HCT116 (cell line): ENCODE data around the gene UBL5. TPM values are rescaled to one million over a fixed set of nuclear protein-coding genes. Genes with fewer than 3 reads are reported as not detected.

Experiments
- ATAC-seq: fragments of 200-7000 bp; cut with Tn5 transposase; 2 replicates; pipeline ENCODE4 v1.9.1; 2020; ENCODE audit warnings: mild to moderate bottlenecking, moderate library complexity
- Bru-seq: library from RNA; stranded (reverse); fragments of 400-500 nt; gene quantifications from one replicate; lab custom pipeline; 2021; lab: Mats Ljungman, UMichigan
- BruChase-seq, 2 experiments: library from RNA; stranded (reverse); fragments of 400-500 nt; gene quantifications; one replicate each; lab custom pipeline; 2021; lab: Mats Ljungman, UMichigan
- BruUV-seq: library from RNA; stranded (reverse); fragments of 400-500 nt; replicated peaks from 2 replicates; lab custom pipeline; 2021; lab: Mats Ljungman, UMichigan
- CTCF ChIA-PET: fragments of 300-600 bp; sonication (Branson Sonifier 250); formaldehyde crosslinking; loops from one replicate; lab custom pipeline; 2021; ENCODE audit warnings: antibody characterized with exemption; lab: Charles Lee
- POLR2A ChIA-PET: fragments of 300-600, 350-600 bp; sonication (Branson Sonifier 250); formaldehyde crosslinking; loops from one replicate; lab custom pipeline; 2021; ENCODE audit warnings: antibody characterized with exemption; lab: Charles Lee
- RAD21 ChIA-PET, 2 experiments: fragments of 300-600 bp; sonication (Branson Sonifier 250); formaldehyde crosslinking; loops; one replicate each; lab custom pipeline; 2023; ENCODE audit warnings: low total read pairs in 2 of 2; ENCODE audit not compliant: uncharacterized antibody in 2 of 2, unreplicated experiment in 2 of 2, low non-redundant PET in 1 of 2; lab: Charles Lee
- DNase-seq: peaks from one replicate; pipeline ENCODE4 v3.0.0-alpha.2; 2010; ENCODE audit warnings: low read depth, low spot score
- H2AFZ ChIP-seq: fragments of 200-600 bp; shearing (Covaris generic), sonication (generic); 2 replicates; pipeline ENCODE4 v1.6.1; 2017; ENCODE audit warnings: low read depth, mixed run types, mixed read lengths, antibody characterized with exemption, low read length; ENCODE audit not compliant: poor library complexity, severe bottlenecking
- H3K27ac ChIP-seq: 2 replicates; pipeline ENCODE4 v1.5.1; 2012; ENCODE audit warnings: low read depth, low read length
- H3K27me3 ChIP-seq: fragments of 200-600 bp; sonication (generic); 2 replicates; pipeline ENCODE4 v1.6.1; 2016; ENCODE audit warnings: mixed run types, low read length, mixed read lengths; ENCODE audit not compliant: insufficient read depth
- H3K36me3 ChIP-seq, 2 experiments: fragments of 200-500 bp in 1 of 2; fragments of 200-600 bp in 1 of 2; sonication (Bioruptor generic) in 1 of 2; sonication (generic) in 1 of 2; 2 replicates each; pipeline versions ENCODE4 v1.5.1 to v1.6.1; 2014 to 2016; ENCODE audit warnings: low read length in 2 of 2, inconsistent platforms in 1 of 2, mixed read lengths in 1 of 2, mixed run types in 1 of 2; ENCODE audit not compliant: insufficient read depth in 2 of 2, control insufficient read depth in 1 of 2
- H3K4me1 ChIP-seq, 2 experiments: fragments of 200-600 bp in 1 of 2; sonication (generic) in 1 of 2; 2 replicates each; pipeline versions ENCODE4 v1.5.1 to v1.6.1; 2012 to 2017; ENCODE audit warnings: low read length in 2 of 2, inconsistent platforms in 1 of 2, mild to moderate bottlenecking in 1 of 2, mixed read lengths in 1 of 2, mixed run types in 1 of 2, moderate library complexity in 1 of 2; ENCODE audit not compliant: insufficient read depth in 2 of 2, control insufficient read depth in 1 of 2
- H3K4me2 ChIP-seq: fragments of 200-600 bp; sonication (generic); 2 replicates; pipeline ENCODE4 v1.6.1; 2017; ENCODE audit warnings: mixed run types, low read length, mixed read lengths
- H3K4me3 ChIP-seq, 2 experiments: fragments of 200-600 bp in 1 of 2; sonication (generic) in 1 of 2; replicated peaks in 1 of 2; 2 replicates each; pipeline ENCODE4 v1.5.1; 2011 to 2016; ENCODE audit warnings: low read length in 2 of 2, control low read depth in 1 of 2, low read depth in 1 of 2, mild to moderate bottlenecking in 1 of 2, mixed read lengths in 1 of 2, mixed run types in 1 of 2
- H3K79me2 ChIP-seq: fragments of 200-600 bp; sonication (generic); 2 replicates; pipeline ENCODE4 v1.6.1; 2017; ENCODE audit warnings: mild to moderate bottlenecking, mixed run types, low read length, moderate library complexity, mixed read lengths; ENCODE audit not compliant: insufficient read depth
- H3K9ac ChIP-seq: fragments of 200-600 bp; sonication (generic); 2 replicates; pipeline ENCODE4 v1.6.1; 2016; ENCODE audit warnings: low read length, mixed read lengths
- H3K9me2 ChIP-seq: fragments of 200-600 bp; sonication (generic), shearing (Covaris generic); 2 replicates; pipeline ENCODE4 v1.6.1; 2017; ENCODE audit warnings: mixed run types, mild to moderate bottlenecking, moderate library complexity; ENCODE audit not compliant: insufficient read depth
- H3K9me3 ChIP-seq, 2 experiments: fragments of 200-500 bp in 1 of 2; fragments of 200-600 bp in 1 of 2; sonication (Bioruptor generic) in 1 of 2; sonication (generic) in 1 of 2; 2 replicates each; pipeline ENCODE4 v1.6.1; 2014 to 2017; ENCODE audit warnings: low read length in 2 of 2, mixed read lengths in 2 of 2, inconsistent platforms in 1 of 2, low read depth in 1 of 2, mild to moderate bottlenecking in 1 of 2, mixed run types in 1 of 2, moderate library complexity in 1 of 2; ENCODE audit not compliant: control insufficient read depth in 1 of 2, insufficient read depth in 1 of 2
- H4K20me1 ChIP-seq: fragments of 200-600 bp; sonication (generic), shearing (Covaris generic); 2 replicates; pipeline ENCODE4 v1.6.1; 2017; ENCODE audit warnings: mixed run types, mild to moderate bottlenecking, moderate library complexity; ENCODE audit not compliant: insufficient read depth
- ATF3 ChIP-seq: IDR thresholded peaks from 2 replicates; pipeline ENCODE4 v1.6.1; 2012
- CTCF ChIP-seq, 3 experiments: fragments of 200-600 bp in 1 of 3; sonication (generic) in 1 of 3; IDR thresholded peaks in 2 of 3; conservative IDR thresholded peaks in 1 of 3; 2 replicates each; pipeline ENCODE4 v1.5.1; 2012 to 2017; ENCODE audit warnings: low read depth in 2 of 3, low read length in 2 of 3, antibody characterized with exemption in 1 of 3, borderline replicate concordance in 1 of 3, control low read depth in 1 of 3, mild to moderate bottlenecking in 1 of 3, mixed read lengths in 1 of 3, mixed run types in 1 of 3, moderate library complexity in 1 of 3; ENCODE audit not compliant: insufficient read depth in 1 of 3
- ELF1 ChIP-seq: IDR thresholded peaks from 2 replicates; pipeline ENCODE4 v1.6.1; 2012; ENCODE audit warnings: low read depth, borderline replicate concordance
- EZH2 ChIP-seq: fragments of 200-600 bp; sonication (generic); IDR thresholded peaks from 2 replicates; pipeline ENCODE4 v1.6.1; 2017; ENCODE audit warnings: antibody characterized with exemption, mixed run types
- JUND ChIP-seq: IDR thresholded peaks from 2 replicates; pipeline ENCODE4 v1.6.1; 2012
- POLR2A ChIP-seq: IDR thresholded peaks from 2 replicates; pipeline ENCODE4 v1.7.0; 2011; ENCODE audit warnings: borderline replicate concordance; ENCODE audit not compliant: insufficient read depth, insufficient read length; ENCODE audit errors: extremely low read depth
- POLR2AphosphoS5 ChIP-seq: IDR thresholded peaks from 2 replicates; pipeline ENCODE4 v1.6.1; 2011; ENCODE audit warnings: mild to moderate bottlenecking, low read depth, low read length, moderate library complexity
- REST ChIP-seq: IDR thresholded peaks from 2 replicates; pipeline ENCODE4 v1.6.1; 2012; ENCODE audit warnings: low read depth
- SP1 ChIP-seq: IDR thresholded peaks from 2 replicates; pipeline ENCODE4 v1.6.1; 2012; ENCODE audit warnings: low read depth
- SRF ChIP-seq: IDR thresholded peaks from 2 replicates; pipeline ENCODE4 v1.6.1; 2012; ENCODE audit warnings: low read depth
- TCF7L2 ChIP-seq: IDR thresholded peaks from 2 replicates; pipeline ENCODE4 v1.7.0; 2011; ENCODE audit warnings: borderline replicate concordance, inconsistent platforms; ENCODE audit not compliant: insufficient read depth, insufficient read length; ENCODE audit errors: extremely low read depth
- YY1 ChIP-seq: IDR thresholded peaks from 2 replicates; pipeline ENCODE4 v1.6.1; 2011; ENCODE audit warnings: low read length, low read depth, moderate library complexity, mild to moderate bottlenecking; ENCODE audit not compliant: insufficient replicate concordance; ENCODE audit errors: extremely low read depth
- ZBTB33 ChIP-seq: IDR thresholded peaks from 2 replicates; pipeline ENCODE4 v1.6.1; 2011; ENCODE audit warnings: mild to moderate bottlenecking, low read length, moderate library complexity; ENCODE audit not compliant: insufficient replicate concordance; ENCODE audit errors: extremely low read depth
- ZNF274 ChIP-seq: fragments of 200-500 bp; sonication (Bioruptor generic); IDR thresholded peaks from 2 replicates; pipeline ENCODE4 v1.6.1; 2014; ENCODE audit warnings: mild to moderate bottlenecking, low read depth, low read length, inconsistent platforms
- intact Hi-C: fragments of 100-400 bp; cut with micrococcal nuclease; formaldehyde crosslinking; loops from 2 replicates; pipeline ENCODE4 v1.10.0; 2022
- long read RNA-seq: library from polyadenylated mRNA; unstranded; transcript quantifications from one replicate; pipeline ENCODE4 v2.0.0, GENCODE V29; 2021; ENCODE audit not compliant: unreplicated experiment
- polyA plus RNA-seq: library from polyadenylated mRNA; unstranded; fragments of >200 nt; gene quantifications from 2 replicates; pipeline ENCODE4 v1.2.1, GENCODE V29; 2012; ENCODE audit warnings: missing spikeins
- total RNA-seq: library from RNA; stranded (reverse); gene quantifications from one replicate; pipeline ENCODE4 v1.2.1, GENCODE V29; 2021; ENCODE audit not compliant: unreplicated experiment

The UBL5 gene
- total RNA-seq (335 TPM), Bru-seq, nascent RNA (percentile 89 among the genes with signal in this experiment), BruChase-seq, experiment 1, labeled RNA remaining after a 6-hour chase (percentile 93 among the genes with signal in this experiment), BruChase-seq, experiment 2, labeled RNA remaining after a 2-hour chase (percentile 92 among the genes with signal in this experiment)
- 350 and 490 TPM in 2 replicates for polyA plus RNA-seq
- long read RNA-seq, transcript UBL5-202 (5 exons, 432 nt), result major isoform, 68 of 256 reads
- long read RNA-seq, transcript UBL5-201 (5 exons, 513 nt), result minor isoform, 14 of 256 reads
- long read RNA-seq, partial matches to known transcripts, result 165 of 256 reads
- long read RNA-seq, other reads (novel, unspliced or antisense), result 8 of 256 reads

GRCh38 chr19:9827289-9828238 is at the start of gene UBL5:
UBL5 (plus strand) TSS chr19:9827918; CDS start chr19:9828338, 420 bp downstream.
- BruUV-seq, result TSS peak; percentile 85
- intact Hi-C loops, result no loop called here
- TF ChIP-seq ZNF274 (no peak), CTCF (IDR thresholded peaks at IDR 0.05 in 2 of 3, conservative IDR thresholded peaks at IDR 0.05 in 1 of 3; ENCODE audit: borderline replicate concordance in 1 of 3, insufficient read depth in 1 of 3, low read depth in 2 of 3, low read length in 2 of 3) (no peak), ELF1 (peak; percentile 90), ATF3 (no peak), POLR2A (peak; percentile 82), TCF7L2 (peak; percentile 47), EZH2 (no peak), SRF (peak; percentile 36; the same call in 1 of the 2 replicates), ZBTB33 (no peak), POLR2AphosphoS5 (peak; percentile 97), JUND (no peak), YY1 (peak; percentile 54), REST (no peak), SP1 (peak; percentile 91)

More at GRCh38 chr19:9827289-9828238, at the start of gene UBL5:
- peak within 1 kb of the TSS; percentile 99 to 100 for H3K4me3 ChIP-seq
- peak within 1 kb of the TSS; percentile 89 for H3K4me2 ChIP-seq
- DNase-seq (peak; percentile 84), ATAC-seq (peak; percentile 94)
- peaks cover 59% of the 10 kb centered on the region for H3K79me2 ChIP-seq
- H3K27me3 ChIP-seq, result no peaks in the 10 kb centered on the region
- no peaks in the 10 kb centered on the region for H3K9me3 ChIP-seq
- RAD21 ChIA-PET, result no interaction called here
- no peaks in the 10 kb centered on the region for H4K20me1 ChIP-seq
- no peak within 1 kb of the TSS for H2AFZ ChIP-seq
- CTCF ChIA-PET, result interaction anchor here (1.0 kb wide), 1 partner anchor 9 kb away, joined by 4 read pairs; the partner anchor contains the start of gene FBXL12
- POLR2A ChIA-PET, result interaction anchor here (1.0 to 1.6 kb wide), 2 partner anchors 9 kb away, joined by 3 to 11 read pairs; partner anchors contain the start of gene FBXL12
- H3K4me1 ChIP-seq, result peaks cover 5 to 10% of the 10 kb centered on the region in 2 experiments; a peak in 2 of 4 replicates
- H3K36me3 ChIP-seq, result peaks cover 8 to 9% of the 10 kb centered on the region in 2 experiments; a peak in 3 of 4 replicates
- peak within 1 kb of the TSS; percentile 64 for H3K27ac ChIP-seq
- no peaks in the 10 kb centered on the region for H3K9me2 ChIP-seq
- H3K9ac ChIP-seq, result peak within 1 kb of the TSS; percentile 84
